Head of caudate nucleus (tissue), 42 donors: Measurements from ENCODE around the gene PTGDS.

Source experiments
- DNase-seq, 42 donors: peaks; one replicate each; pipeline versions ENCODE4 v3.0.0 to v3.0.0-alpha.2; 2020 to 2021; ENCODE audit warnings: mixed read lengths in 7 of 42
- intact Hi-C: fragments of 100-400 bp; cut with DNase I; formaldehyde crosslinking; loops from one replicate; pipeline ENCODE4 v1.15.0; 2022

PTGDS gene

GRCh38 chr9:136977223-136977622 is at the start of gene PTGDS:
Gene PTGDS (plus strand): TSS chr9:136977504. CDS start chr9:136977579, 75 bp downstream.
- intact Hi-C loops = loop anchor here (5.0 kb wide), 1 partner anchor 35 kb away; the partner anchor contains the start of gene FBXW5
- DNase-seq = peak; percentile 92 to 99 (median 97)

- no peak for DNase-seq
- intact Hi-C loops = no loop called here
Observed at GRCh38 chr9:136928591-136928990, 48.7 kb upstream of the PTGDS start.

- intact Hi-C loops = loop anchor here (10.0 kb wide), 1 partner anchor 75 kb away; the partner anchor contains the start of gene MAMDC4
Observed at GRCh38 chr9:136930014-136930413, 47.3 kb upstream of the PTGDS start.

GRCh38 chr9:136931611-136932130 is 45.6 kb upstream of the PTGDS start:
- DNase-seq = no peak
- intact Hi-C loops = loop anchor here (10.0 kb wide), 1 partner anchor 77 kb away; the partner anchor contains the start of gene MAMDC4

More at GRCh38 chr9:136930014-136930413, 47.3 kb upstream of the PTGDS start:
- no peak for DNase-seq

- intact Hi-C loops = loop anchor here (10.0 kb wide), 1 partner anchor 79 kb away; the partner anchor contains the start of gene MAMDC4
- no peak for DNase-seq
Observed at GRCh38 chr9:136934277-136934676, 43.0 kb upstream of the PTGDS start.

- intact Hi-C loops = loop anchor here (10.0 kb wide), 1 partner anchor 81 kb away; the partner anchor contains the start of gene MAMDC4
- DNase-seq = no peak
Observed at GRCh38 chr9:136935651-136936050, 41.7 kb upstream of the PTGDS start.

- intact Hi-C loops = loop anchor here (10.0 kb wide), 1 partner anchor 82 kb away; the partner anchor contains the start of gene MAMDC4
- no peak for DNase-seq
Observed at GRCh38 chr9:136936645-136937170, 40.6 kb upstream of the PTGDS start.

GRCh38 chr9:136937186-136938001 is 39.9 kb upstream of the PTGDS start:
- no peak for DNase-seq
- intact Hi-C loops = loop anchor here (10.0 kb wide), 1 partner anchor 83 kb away; the partner anchor contains the start of gene MAMDC4

- DNase-seq = no peak
- intact Hi-C loops = loop anchor here (10.0 kb wide), 1 partner anchor 85 kb away; the partner anchor contains the start of gene MAMDC4
Observed at GRCh38 chr9:136939431-136939995, 37.8 kb upstream of the PTGDS start.

- peak in 40 of 42 donors; percentile 32 to 90 (median 76) for DNase-seq
- intact Hi-C loops = loop anchor here (5.0 to 10.0 kb wide), 3 partner anchors 37 to 85 kb away; partner anchors contain the start of genes MAMDC4, PTGDS and TRAF2
Observed at GRCh38 chr9:136939996-136940525, 37.2 kb upstream of the PTGDS start.

- intact Hi-C loops = loop anchor here (5.0 to 10.0 kb wide), 2 partner anchors 37 to 56 kb away; partner anchors contain the start of genes PTGDS and TRAF2
- no peak for DNase-seq
Observed at GRCh38 chr9:136940526-136941230, 36.6 kb upstream of the PTGDS start.

GRCh38 chr9:136941231-136942111 is 35.8 kb upstream of the PTGDS start:
- DNase-seq = peak in 1 of 42 donors; percentile 46
- intact Hi-C loops = loop anchor here (5.0 to 10.0 kb wide), 2 partner anchors 36 to 57 kb away; partner anchors contain the start of genes PTGDS and TRAF2

- peak in 1 of 42 donors; percentile 37 for DNase-seq
- intact Hi-C loops = loop anchor here (5.0 to 10.0 kb wide), 2 partner anchors 35 to 57 kb away; partner anchors contain the start of genes PTGDS and TRAF2
Observed at GRCh38 chr9:136942112-136942880, 35.0 kb upstream of the PTGDS start.

- peak in 1 of 42 donors; percentile 39 for DNase-seq
- intact Hi-C loops = loop anchor here (5.0 to 10.0 kb wide), 2 partner anchors 34 to 58 kb away; partner anchors contain the start of genes PTGDS and TRAF2
Observed at GRCh38 chr9:136942881-136943230, 34.4 kb upstream of the PTGDS start.

- DNase-seq = peak in 4 of 42 donors; percentile 27 to 53 (median 40)
- intact Hi-C loops = loop anchor here (5.0 to 10.0 kb wide), 2 partner anchors 34 to 59 kb away; partner anchors contain the start of genes PTGDS and TRAF2
Observed at GRCh38 chr9:136943291-136944211, 33.8 kb upstream of the PTGDS start.
